GM23248 (cell line): ENCODE data around the gene SUGCT. TPM values are rescaled to one million over a fixed set of nuclear protein-coding genes. Genes with fewer than 3 reads are reported as not detected.

ENCODE experiments used
- DNase-seq: peaks from one replicate; pipeline ENCODE4 v3.0.0-alpha.2; 2015
- H2AFZ ChIP-seq: fragments of 200-600 bp; sonication (generic); 2 replicates; pipeline ENCODE4 v1.6.1; 2016; ENCODE audit warnings: antibody characterized with exemption
- H3F3A ChIP-seq: fragments of 200-600 bp; sonication (generic); 2 replicates; pipeline ENCODE4 v1.6.1; 2016; ENCODE audit warnings: mild to moderate bottlenecking, antibody characterized with exemption, mixed run types; ENCODE audit not compliant: insufficient read depth
- H3K27ac ChIP-seq: fragments of 200-600 bp; sonication (generic); 2 replicates; pipeline ENCODE4 v1.5.1; 2016; ENCODE audit warnings: mild to moderate bottlenecking
- H3K27me3 ChIP-seq: fragments of 200-600 bp; sonication (generic); replicated peaks from 2 replicates; pipeline ENCODE4 v1.6.1; 2016; ENCODE audit warnings: mild to moderate bottlenecking; ENCODE audit not compliant: insufficient read depth
- H3K36me3 ChIP-seq: fragments of 200-600 bp; sonication (generic); 2 replicates; pipeline ENCODE4 v1.6.1; 2016; ENCODE audit warnings: low read depth, mild to moderate bottlenecking
- H3K4me1 ChIP-seq: fragments of 200-600 bp; sonication (generic); 2 replicates; pipeline ENCODE4 v1.6.1; 2016; ENCODE audit warnings: mild to moderate bottlenecking; ENCODE audit not compliant: insufficient read depth
- H3K4me2 ChIP-seq: fragments of 200-600 bp; sonication (generic); one replicate; pipeline ENCODE4 v1.6.1; 2016; ENCODE audit warnings: mild to moderate bottlenecking; ENCODE audit not compliant: unreplicated experiment
- H3K4me3 ChIP-seq: fragments of 200-600 bp; sonication (generic); 2 replicates; pipeline ENCODE4 v1.5.1; 2016; ENCODE audit warnings: mild to moderate bottlenecking
- H3K79me2 ChIP-seq: fragments of 200-600 bp; sonication (generic); 2 replicates; pipeline ENCODE4 v1.6.1; 2016; ENCODE audit warnings: mild to moderate bottlenecking; ENCODE audit not compliant: insufficient read depth
- H3K9ac ChIP-seq: fragments of 200-600 bp; sonication (generic); 2 replicates; pipeline ENCODE4 v1.6.1; 2016; ENCODE audit warnings: mild to moderate bottlenecking
- H3K9me2 ChIP-seq: fragments of 200-600 bp; sonication (generic); 2 replicates; pipeline ENCODE4 v1.6.1; 2016; ENCODE audit warnings: mixed run types, mild to moderate bottlenecking, moderate library complexity; ENCODE audit not compliant: insufficient read depth
- H3K9me3 ChIP-seq: fragments of 200-600 bp; sonication (generic); one replicate; pipeline ENCODE4 v1.6.1; 2017; ENCODE audit warnings: low read depth
- H4K20me1 ChIP-seq: fragments of 200-600 bp; sonication (generic); 2 replicates; pipeline ENCODE4 v1.6.0; 2016; ENCODE audit not compliant: insufficient read depth
- EZH2 ChIP-seq: fragments of 200-600 bp; sonication (generic); IDR thresholded peaks from 2 replicates; pipeline ENCODE4 v1.6.1; 2018; ENCODE audit warnings: antibody characterized with exemption, mild to moderate bottlenecking; ENCODE audit not compliant: insufficient read depth, poor library complexity, severe bottlenecking
- EZH2phosphoT487 ChIP-seq: fragments of 200-600 bp; sonication (generic); IDR thresholded peaks from 2 replicates; pipeline ENCODE4 v1.6.1; 2018; ENCODE audit warnings: antibody characterized with exemption, moderate library complexity, mild to moderate bottlenecking, low read depth; ENCODE audit not compliant: insufficient read depth
- WGBS, 2 experiments: methylation state at CpG; one replicate each; pipeline ENCODE4 v1.1.6; 2015 to 2017; ENCODE audit warnings: low lambda C conversion rate in 2 of 2, low coverage in 1 of 2; ENCODE audit errors: missing lambda C conversion rate in 2 of 2; 5-methylcytosine and 5-hydroxymethylcytosine counted together
- in situ Hi-C: fragments of 300-500 bp; cut with MboI; formaldehyde crosslinking; loops from 2 replicates; pipeline ENCODE4 v1.15.0; 2020
- polyA plus RNA-seq: library from polyadenylated mRNA; unstranded; fragments of >200 nt; fragmentation: Nextera tagmentation; extraction: Ambion mirVana; gene quantifications from 2 replicates; pipeline ENCODE4 v1.2.1, GENCODE V29; 2016
- total RNA-seq: library from RNA; depleted of rRNA; stranded (reverse); fragments of >200 nt; shearing (Covaris generic); gene quantifications from 2 replicates; pipeline ENCODE4 v1.2.3, GENCODE V29; 2014

The SUGCT gene
- total and polyA plus RNA-seq, 2 experiments from 2014 or later = 2.2 to 7.1 TPM

- Histone ChIP-seq H3K27ac (no peak overlapping the region), H2AFZ (no peak overlapping the region), H3F3A (no peaks in the 10 kb centered on the region), H4K20me1 (no peaks in the 10 kb centered on the region), H3K9ac (no peak overlapping the region), H3K4me1 (no peaks in the 10 kb centered on the region), H3K36me3 (no peaks in the 10 kb centered on the region), H3K4me3 (no peak overlapping the region), H3K9me3 (no peaks in the 10 kb centered on the region), H3K4me2 (no peak overlapping the region), H3K79me2 (no peaks in the 10 kb centered on the region), H3K27me3 (no peaks in the 10 kb centered on the region), H3K9me2 (0 out of 2 replicates have a peak, but pooled peaks cover 8% of the 10 kb centered on the region)
- 72 to 79% methylated on average over 3 of the region's 3 CpGs for WGBS, 2 experiments
- in situ Hi-C loops = no loop called here
- TF ChIP-seq EZH2 (no peak), EZH2phosphoT487 (no peak)
- DNase-seq = peak; percentile 4
Observed at GRCh38 chr7:40839881-40840280, 705.1 kb downstream of the SUGCT start.

- H3K4me2 ChIP-seq = no peak overlapping the region
- H3F3A ChIP-seq = no peaks in the 10 kb centered on the region
- no peak overlapping the region for H3K9ac ChIP-seq
- no peaks in the 10 kb centered on the region for H3K36me3 ChIP-seq
- no peaks in the 10 kb centered on the region for H4K20me1 ChIP-seq
- no peak overlapping the region for H3K27ac ChIP-seq
- no peak overlapping the region for H2AFZ ChIP-seq
- DNase-seq = no peak
- in situ Hi-C loops = no loop called here
- TF ChIP-seq EZH2 (no peak), EZH2phosphoT487 (no peak)
- no peaks in the 10 kb centered on the region for H3K27me3 ChIP-seq
- H3K4me3 ChIP-seq = no peak overlapping the region
- no peaks in the 10 kb centered on the region for H3K4me1 ChIP-seq
- H3K9me3 ChIP-seq = no peaks in the 10 kb centered on the region
- no peaks in the 10 kb centered on the region for H3K79me2 ChIP-seq
- 0 out of 2 replicates have a peak, but pooled peaks cover 8% of the 10 kb centered on the region for H3K9me2 ChIP-seq
Observed at GRCh38 chr7:40840990-40841389, 706.2 kb downstream of the SUGCT start.

- no peaks in the 10 kb centered on the region for H3K79me2 ChIP-seq
- no peak overlapping the region for H3K9ac ChIP-seq
- no peak overlapping the region for H2AFZ ChIP-seq
- in situ Hi-C loops = no loop called here
- no peak overlapping the region for H3K4me3 ChIP-seq
- H3F3A ChIP-seq = no peaks in the 10 kb centered on the region
- H3K27ac ChIP-seq = no peak overlapping the region
- H4K20me1 ChIP-seq = no peaks in the 10 kb centered on the region
- DNase-seq = no peak
- 0 out of 2 replicates have a peak, but pooled peaks cover 8% of the 10 kb centered on the region for H3K9me2 ChIP-seq
- no peaks in the 10 kb centered on the region for H3K36me3 ChIP-seq
- H3K27me3 ChIP-seq = no peaks in the 10 kb centered on the region
- no peaks in the 10 kb centered on the region for H3K9me3 ChIP-seq
- no peaks in the 10 kb centered on the region for H3K4me1 ChIP-seq
- no peak overlapping the region for H3K4me2 ChIP-seq
- no peak for TF ChIP-seq EZH2
- TF ChIP-seq EZH2phosphoT487 = no peak
Observed at GRCh38 chr7:40842641-40843040, 707.8 kb downstream of the SUGCT start.

- H3K4me2 ChIP-seq = no peak overlapping the region
- H3K36me3 ChIP-seq = no peaks in the 10 kb centered on the region
- H3K4me1 ChIP-seq = no peaks in the 10 kb centered on the region
- H2AFZ ChIP-seq = peak overlapping the region; percentile 58
- H3K9ac ChIP-seq = no peak overlapping the region
- no peaks in the 10 kb centered on the region for H3K27me3 ChIP-seq
- 88 to 89% methylated on average over 8 of the region's 8 CpGs for WGBS, 2 experiments
- peak overlapping the region; percentile 31; the same call in 1 of the 2 replicates for H3K27ac ChIP-seq
- H3K9me2 ChIP-seq = 0 out of 2 replicates have a peak, but pooled peaks cover 8% of the 10 kb centered on the region
- H3F3A ChIP-seq = no peaks in the 10 kb centered on the region
- in situ Hi-C loops = no loop called here
- no peak overlapping the region for H3K4me3 ChIP-seq
- TF ChIP-seq EZH2 = no peak
- TF ChIP-seq EZH2phosphoT487 = no peak
- DNase-seq = peak; percentile 37
- no peaks in the 10 kb centered on the region for H3K9me3 ChIP-seq
- H3K79me2 ChIP-seq = no peaks in the 10 kb centered on the region
- H4K20me1 ChIP-seq = no peaks in the 10 kb centered on the region
Observed at GRCh38 chr7:40843338-40843985, 708.7 kb downstream of the SUGCT start.

GRCh38 chr7:40845943-40846342 is 711.1 kb downstream of the SUGCT start:
- Histone ChIP-seq H3K79me2 (no peaks in the 10 kb centered on the region), H3K27ac (no peak overlapping the region), H2AFZ (no peak overlapping the region), H3K4me2 (no peak overlapping the region), H4K20me1 (no peaks in the 10 kb centered on the region), H3K9ac (no peak overlapping the region), H3K9me3 (no peaks in the 10 kb centered on the region), H3K27me3 (no peaks in the 10 kb centered on the region), H3K4me1 (no peaks in the 10 kb centered on the region), H3F3A (no peaks in the 10 kb centered on the region), H3K4me3 (no peak overlapping the region), H3K36me3 (no peaks in the 10 kb centered on the region), H3K9me2 (0 out of 2 replicates have a peak, but pooled peaks cover 8% of the 10 kb centered on the region)
- 66 to 73% methylated on average over 6 of the region's 6 CpGs for WGBS, 2 experiments
- TF ChIP-seq EZH2phosphoT487 (no peak), EZH2 (no peak)
- no peak for DNase-seq
- in situ Hi-C loops = no loop called here
